GM23338 (cell line): ENCODE results near the gene MAP4K4. TPM values are rescaled to one million over a fixed set of nuclear protein-coding genes. Genes with fewer than 3 reads are reported as not detected.

Experiments
- ATAC-seq: fragments of 200-7000 bp; cut with Tn5 transposase; 3 replicates; pipeline ENCODE4 v1.9.1; 2020
- DNase-seq: peaks from one replicate; pipeline ENCODE4 v3.0.0-alpha.2; 2015; ENCODE audit warnings: low spot score
- H2AFZ ChIP-seq: fragments of 200-600 bp; sonication (generic); 2 replicates; pipeline ENCODE4 v1.8.0; 2016; ENCODE audit warnings: antibody characterized with exemption, mild to moderate bottlenecking, moderate library complexity
- H3F3A ChIP-seq: fragments of 200-600 bp; sonication (generic); replicated peaks from 2 replicates; pipeline ENCODE4 v1.8.0; 2017; ENCODE audit warnings: antibody characterized with exemption, mixed run types, low read depth
- H3K27ac ChIP-seq: fragments of 200-600 bp; sonication (generic); 2 replicates; pipeline ENCODE4 v1.6.1; 2016; ENCODE audit warnings: low read depth
- H3K27me3 ChIP-seq: fragments of 200-600 bp; sonication (generic); 2 replicates; pipeline ENCODE4 v1.8.0; 2016; ENCODE audit warnings: mild to moderate bottlenecking, mixed run types, moderate library complexity; ENCODE audit not compliant: insufficient read depth
- H3K36me3 ChIP-seq: fragments of 200-600 bp; sonication (generic); 2 replicates; pipeline ENCODE4 v1.8.0; 2016; ENCODE audit warnings: mild to moderate bottlenecking; ENCODE audit not compliant: insufficient read depth
- H3K4me1 ChIP-seq: fragments of 200-600 bp; sonication (generic); 2 replicates; pipeline ENCODE4 v1.8.0; 2016; ENCODE audit warnings: mild to moderate bottlenecking, moderate library complexity; ENCODE audit not compliant: insufficient read depth
- H3K4me2 ChIP-seq: fragments of 200-600 bp; sonication (generic); 2 replicates; pipeline ENCODE4 v1.7.1; 2017; ENCODE audit warnings: mixed run types
- H3K4me3 ChIP-seq: fragments of 200-600 bp; sonication (generic); 2 replicates; pipeline ENCODE4 v1.6.1; 2016; ENCODE audit warnings: mixed run types
- H3K79me2 ChIP-seq: fragments of 200-600 bp; sonication (generic); replicated peaks from 2 replicates; pipeline ENCODE4 v1.8.0; 2017; ENCODE audit warnings: mild to moderate bottlenecking; ENCODE audit not compliant: insufficient read depth
- H3K9me2 ChIP-seq: fragments of 200-600 bp; sonication (generic); 2 replicates; pipeline ENCODE4 v1.8.0; 2017; ENCODE audit not compliant: insufficient read depth
- H4K20me1 ChIP-seq: fragments of 200-600 bp; sonication (generic); replicated peaks from 2 replicates; pipeline ENCODE4 v1.8.0; 2017; ENCODE audit warnings: mild to moderate bottlenecking; ENCODE audit not compliant: insufficient read depth
- H3K27ac Mint-ChIP-seq: 2 replicates; pipeline ENCODE4 v1.8.0; 2020; ENCODE audit warnings: inconsistent platforms, mild to moderate bottlenecking, moderate library complexity, mixed read lengths
- H3K27me3 Mint-ChIP-seq: 3 replicates; pipeline ENCODE4 v1.8.0; 2022; ENCODE audit warnings: low read depth, mild to moderate bottlenecking, moderate library complexity, mixed read lengths, inconsistent platforms; ENCODE audit not compliant: insufficient read depth, poor library complexity
- H3K36me3 Mint-ChIP-seq: 3 replicates; pipeline ENCODE4 v1.8.0; 2021; ENCODE audit warnings: low read depth, mild to moderate bottlenecking, inconsistent platforms, moderate library complexity, mixed read lengths
- H3K4me1 Mint-ChIP-seq: 3 replicates; pipeline ENCODE4 v1.8.0; 2020; ENCODE audit warnings: mild to moderate bottlenecking, inconsistent platforms, mixed read lengths
- H3K4me3 Mint-ChIP-seq: 3 replicates; pipeline ENCODE4 v1.8.0; 2021; ENCODE audit warnings: moderate library complexity, mild to moderate bottlenecking, inconsistent platforms, mixed read lengths
- H3K9me3 Mint-ChIP-seq: 3 replicates; pipeline ENCODE4 v1.8.0; 2020; ENCODE audit warnings: moderate library complexity, mild to moderate bottlenecking, inconsistent platforms, mixed read lengths
- CTCF ChIP-seq, 2 experiments: fragments of 200-600 bp in 1 of 2; sonication (generic) in 1 of 2; conservative IDR thresholded peaks; 2 replicates each; pipeline versions ENCODE4 v1.5.1 to v1.6.1; 2016 to 2017; ENCODE audit warnings: antibody characterized with exemption in 2 of 2, low read depth in 2 of 2, mild to moderate bottlenecking in 2 of 2, moderate library complexity in 1 of 2
- JUNB ChIP-seq: IDR thresholded peaks from one replicate; pipeline ENCODE4 v1.6.1; 2016; ENCODE audit warnings: antibody characterized with exemption; ENCODE audit not compliant: unreplicated experiment
- STAT1 ChIP-seq: IDR thresholded peaks from one replicate; pipeline ENCODE4 v1.6.1; 2016; ENCODE audit warnings: antibody characterized with exemption; ENCODE audit not compliant: unreplicated experiment
- ZNF462 ChIP-seq: fragments of 250-450 bp; sonication (Bioruptor Pico); IDR thresholded peaks from 2 replicates; pipeline ENCODE4 v1.5.0; 2020; ENCODE audit warnings: mild to moderate bottlenecking, moderate library complexity
- polyA plus RNA-seq: library from polyadenylated mRNA; unstranded; fragments of >200 nt; fragmentation: Nextera tagmentation; extraction: Ambion mirVana; gene quantifications from 2 replicates; pipeline ENCODE4 v1.2.1, GENCODE V29; 2016
- total RNA-seq: library from RNA; depleted of rRNA; stranded (reverse); fragments of >200 nt; shearing (Covaris generic); gene quantifications from 2 replicates; pipeline ENCODE4 v1.2.3, GENCODE V29; 2014

MAP4K4 gene
- total and polyA plus RNA-seq, 2 experiments from 2014 or later: 34.6 to 99.2 TPM

DNA sequence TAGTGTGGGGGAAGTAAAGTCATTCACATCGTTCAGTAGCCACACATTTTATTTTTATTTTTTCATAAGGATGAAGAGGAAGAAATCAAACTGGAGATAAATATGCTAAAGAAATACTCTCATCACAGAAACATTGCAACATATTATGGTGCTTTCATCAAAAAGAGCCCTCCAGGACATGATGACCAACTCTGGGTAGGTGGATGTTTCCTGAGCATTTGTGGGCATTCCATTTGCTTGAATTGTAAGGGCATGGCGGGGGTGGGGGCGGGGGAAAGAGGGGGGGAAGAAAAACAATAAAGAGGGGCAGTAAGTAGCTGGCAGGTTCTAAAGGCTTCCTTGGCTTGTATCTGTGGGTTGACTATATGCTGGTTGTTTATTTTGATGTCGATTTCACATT, 126.4 kb downstream of the MAP4K4 start (continued):
- TF ChIP-seq ZNF462 (no peak), STAT1 (no peak)

- peaks cover 4% of the 10 kb centered on the region for H3K36me3 ChIP-seq
- H3K4me1 ChIP-seq: 0 out of 2 replicates have a peak, but pooled peaks cover 5% of the 10 kb centered on the region
- H3K4me1 Mint-ChIP-seq: peaks cover 24% of the 10 kb centered on the region
- no peak overlapping the region for H3K27ac Mint-ChIP-seq
- no peak overlapping the region for H3K4me3 ChIP-seq
- H3K4me3 Mint-ChIP-seq: no peak overlapping the region
- DNase-seq (no peak), ATAC-seq (no peak)
- no peak overlapping the region for H3K27ac ChIP-seq
- no peaks in the 10 kb centered on the region for H3K9me3 Mint-ChIP-seq
- no peaks in the 10 kb centered on the region for H3K27me3 Mint-ChIP-seq
- H3F3A ChIP-seq: no peaks in the 10 kb centered on the region
- no peaks in the 10 kb centered on the region for H3K9me2 ChIP-seq
- H3K36me3 Mint-ChIP-seq: peaks cover 32% of the 10 kb centered on the region
- H3K27me3 ChIP-seq: no peaks in the 10 kb centered on the region
- H3K79me2 ChIP-seq: peaks cover 29% of the 10 kb centered on the region
- no peak overlapping the region for H2AFZ ChIP-seq
- peaks cover 7% of the 10 kb centered on the region for H4K20me1 ChIP-seq
- H3K4me2 ChIP-seq: no peak overlapping the region
- TF ChIP-seq CTCF (conservative IDR thresholded peaks at IDR 0.05; ENCODE audit: low read depth in 2 of 2) (no peak), ZNF462 (no peak), JUNB (no peak)
These were observed 129.2 kb downstream of the MAP4K4 start for GRCh38 chr2:101826716-101827115.
